ENCODE results near the gene CD74.

CD74 gene

GRCh38 chr5:150401076-150401375 lies 11.7 kb downstream of the CD74 start:
- no peak overlapping the region for H3K4me3 ChIP-seq (ENCODE audit: low read depth, low read length)
- no peaks in the 10 kb centered on the region for H3K4me1 ChIP-seq (ENCODE audit: control insufficient read depth in 1 of 2, insufficient read depth in 2 of 2, low read length in 2 of 2)
- no peak overlapping the region for H4K8ac ChIP-seq (ENCODE audit: low read depth, low read length)
- no peak overlapping the region for H3K23ac ChIP-seq (ENCODE audit: low read length)
- no peak overlapping the region for H3K4me2 ChIP-seq (ENCODE audit: low read length)
- no peak overlapping the region for H2BK5ac ChIP-seq (ENCODE audit: low read depth, low read length, poor library complexity)
- no peak for DNase-seq
- no peaks in the 10 kb centered on the region for H3K27me3 ChIP-seq (ENCODE audit: insufficient read depth, low read length)
- no peak overlapping the region for H3K18ac ChIP-seq (ENCODE audit: low read length)
- H2AK5ac ChIP-seq (ENCODE audit: low read length): no peak overlapping the region
- H3K27ac ChIP-seq (ENCODE audit: low read depth, low read length): no peak overlapping the region
- WGBS (ENCODE audit: extremely low coverage, insufficient coverage, insufficient read length): no CpG with 5 or more reads among the region's 3 CpGs
- no peak overlapping the region for H4K12ac ChIP-seq (ENCODE audit: low read depth, low read length)
- no peak overlapping the region for H2BK120ac ChIP-seq (ENCODE audit: insufficient read depth, low read length, poor library complexity)
- peaks cover 52 to 62% of the 10 kb centered on the region in 2 experiments for H3K36me3 ChIP-seq (ENCODE audit: control insufficient read depth in 1 of 2, insufficient read depth in 2 of 2, low read length in 2 of 2)
- H3K79me2 ChIP-seq (ENCODE audit: control insufficient read depth, insufficient read depth, low read length, poor library complexity): no peaks in the 10 kb centered on the region
- H3K9ac ChIP-seq (ENCODE audit: low read length): no peak overlapping the region
- no peak overlapping the region for H4K91ac ChIP-seq (ENCODE audit: low read depth, low read length)
- no peak overlapping the region for H2AFZ ChIP-seq (ENCODE audit: insufficient read depth, low read length, poor library complexity)
- H3K4ac ChIP-seq (ENCODE audit: low read depth, low read length): no peak overlapping the region
- H2BK12ac ChIP-seq (ENCODE audit: low read length): no peak overlapping the region
- H3K9me3 ChIP-seq (ENCODE audit: insufficient read depth, low read depth, low read length): peaks cover 2% of the 10 kb centered on the region
- no peak overlapping the region for H3K14ac ChIP-seq (ENCODE audit: low read length)
- no peaks in the 10 kb centered on the region for H3K79me1 ChIP-seq (ENCODE audit: low read length)

DNA sequence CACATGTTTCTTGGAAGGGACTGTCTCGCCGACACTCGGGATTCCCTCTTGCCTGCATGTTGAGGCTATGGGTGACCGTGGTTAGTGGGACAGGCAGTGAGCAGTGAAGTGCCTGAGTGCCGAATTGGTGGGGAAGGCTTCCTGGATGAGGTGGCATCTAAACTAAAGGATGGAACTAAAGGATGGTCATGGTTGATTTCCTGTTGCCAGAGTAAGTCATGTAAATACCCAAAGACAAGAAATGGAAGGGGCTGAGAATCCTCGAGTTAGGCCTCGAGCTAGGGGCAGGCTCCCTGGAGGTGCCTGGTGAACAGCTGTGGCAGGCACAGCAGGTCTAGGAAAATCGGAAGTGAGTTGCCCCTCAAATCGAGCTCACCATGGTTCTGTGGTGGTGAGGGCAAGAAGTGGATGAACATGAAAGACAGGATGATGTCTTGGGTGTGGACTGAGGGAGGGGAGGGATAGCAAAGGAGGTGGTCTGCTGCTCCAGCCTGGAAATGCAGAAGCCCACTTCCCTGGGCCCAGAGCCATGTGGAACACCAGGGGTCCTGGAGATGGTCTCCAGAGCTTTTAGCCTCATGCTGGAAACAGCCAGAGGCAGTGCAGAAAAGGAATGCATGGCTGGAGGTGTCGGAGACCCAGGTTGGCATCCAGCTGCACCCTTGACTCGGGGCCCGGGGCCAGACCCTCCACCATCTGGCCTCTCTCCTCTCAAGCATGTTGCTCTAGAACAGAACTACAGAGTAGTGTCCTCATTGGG lies 12.2 kb downstream of the CD74 start:
- Histone ChIP-seq H3K27me3 (ENCODE audit: insufficient read depth, low read length) (no peaks in the 10 kb centered on the region), H3K79me2 (ENCODE audit: control insufficient read depth, insufficient read depth, low read length, poor library complexity) (no peaks in the 10 kb centered on the region), H4K8ac (ENCODE audit: low read depth, low read length) (no peak overlapping the region), H3K4me3 (ENCODE audit: low read depth, low read length) (no peak overlapping the region), H3K18ac (ENCODE audit: low read length) (no peak overlapping the region), H3K14ac (ENCODE audit: low read length) (no peak overlapping the region), H3K23ac (ENCODE audit: low read length) (no peak overlapping the region), H2AK5ac (ENCODE audit: low read length) (no peak overlapping the region), H2BK5ac (ENCODE audit: low read depth, low read length, poor library complexity) (no peak overlapping the region), H3K4ac (ENCODE audit: low read depth, low read length) (no peak overlapping the region), H3K27ac (ENCODE audit: low read depth, low read length) (no peak overlapping the region), H2AFZ (ENCODE audit: insufficient read depth, low read length, poor library complexity) (no peak overlapping the region), H3K9ac (ENCODE audit: low read length) (no peak overlapping the region), H3K9me3 (ENCODE audit: insufficient read depth, low read depth, low read length) (peaks cover 2% of the 10 kb centered on the region), H3K79me1 (ENCODE audit: low read length) (no peaks in the 10 kb centered on the region), H3K4me2 (ENCODE audit: low read length) (no peak overlapping the region), H2BK120ac (ENCODE audit: insufficient read depth, low read length, poor library complexity) (no peak overlapping the region), H2BK12ac (ENCODE audit: low read length) (no peak overlapping the region), H3K4me1 (ENCODE audit: control insufficient read depth in 1 of 2, insufficient read depth in 2 of 2, low read length in 2 of 2) (no peaks in the 10 kb centered on the region), H3K36me3 (ENCODE audit: control insufficient read depth in 1 of 2, insufficient read depth in 2 of 2, low read length in 2 of 2) (peaks cover 56 to 68% of the 10 kb centered on the region in 2 experiments), H4K12ac (ENCODE audit: low read depth, low read length) (no peak overlapping the region), H4K91ac (ENCODE audit: low read depth, low read length) (no peak overlapping the region)
- WGBS (ENCODE audit: extremely low coverage, insufficient coverage, insufficient read length): no CpG with 5 or more reads among the region's 12 CpGs
- DNase-seq: no peak

DNA sequence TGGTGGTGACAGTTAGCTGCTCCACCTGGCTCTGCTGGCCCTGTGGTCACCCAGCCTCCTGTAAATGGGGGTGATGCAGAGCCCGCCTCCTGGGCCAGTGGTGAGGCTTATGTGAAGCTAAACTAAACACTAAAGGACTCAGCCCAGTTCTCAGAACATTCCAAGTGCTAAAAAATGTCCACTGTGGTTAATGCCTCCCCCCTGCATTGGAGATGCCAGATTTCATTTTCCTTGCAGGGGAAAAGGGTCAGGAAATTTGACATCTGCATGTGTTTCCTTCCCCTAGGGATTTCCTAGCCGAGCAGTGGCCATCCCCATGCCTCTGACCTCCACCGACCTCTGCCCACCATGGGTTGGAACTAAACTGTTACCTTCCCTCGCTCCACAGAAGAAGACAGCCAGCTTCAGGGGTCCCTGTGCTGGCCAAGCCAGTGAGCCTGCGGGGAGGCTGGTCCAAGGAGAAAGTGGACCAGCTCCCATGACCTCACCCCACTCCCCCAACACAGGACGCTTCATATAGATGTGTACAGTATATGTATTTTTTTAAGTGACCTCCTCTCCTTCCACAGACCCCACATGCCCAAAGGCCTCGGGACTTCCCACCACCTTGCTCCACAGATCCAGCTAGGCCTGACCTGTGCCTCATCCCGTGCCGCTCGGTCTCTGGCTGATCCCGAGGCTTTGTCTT lies 13.0 kb downstream of the CD74 start:
- H2BK12ac ChIP-seq (ENCODE audit: low read length): no peak overlapping the region
- H2AFZ ChIP-seq (ENCODE audit: insufficient read depth, low read length, poor library complexity): no peak overlapping the region
- no peak overlapping the region for H2BK120ac ChIP-seq (ENCODE audit: insufficient read depth, low read length, poor library complexity)
- no peaks in the 10 kb centered on the region for H3K27me3 ChIP-seq (ENCODE audit: insufficient read depth, low read length)
- H3K23ac ChIP-seq (ENCODE audit: low read length): no peak overlapping the region
- no CpG with 5 or more reads among the region's 11 CpGs for WGBS (ENCODE audit: extremely low coverage, insufficient coverage, insufficient read length)
- no peak overlapping the region for H3K27ac ChIP-seq (ENCODE audit: low read depth, low read length)
- H3K18ac ChIP-seq (ENCODE audit: low read length): no peak overlapping the region
- no peak overlapping the region for H3K9ac ChIP-seq (ENCODE audit: low read length)
- H3K36me3 ChIP-seq (ENCODE audit: control insufficient read depth in 1 of 2, insufficient read depth in 2 of 2, low read length in 2 of 2): peaks cover 63 to 75% of the 10 kb centered on the region in 2 experiments
- no peak overlapping the region for H3K4me2 ChIP-seq (ENCODE audit: low read length)
- no peak for DNase-seq
- H2AK5ac ChIP-seq (ENCODE audit: low read length): no peak overlapping the region
- H4K8ac ChIP-seq (ENCODE audit: low read depth, low read length): no peak overlapping the region
- no peak overlapping the region for H2BK5ac ChIP-seq (ENCODE audit: low read depth, low read length, poor library complexity)
- no peaks in the 10 kb centered on the region for H3K79me2 ChIP-seq (ENCODE audit: control insufficient read depth, insufficient read depth, low read length, poor library complexity)
- no peak overlapping the region for H4K12ac ChIP-seq (ENCODE audit: low read depth, low read length)
- H3K4me1 ChIP-seq (ENCODE audit: control insufficient read depth in 1 of 2, insufficient read depth in 2 of 2, low read length in 2 of 2): no peaks in the 10 kb centered on the region
- no peak overlapping the region for H3K4ac ChIP-seq (ENCODE audit: low read depth, low read length)
- no peak overlapping the region for H3K14ac ChIP-seq (ENCODE audit: low read length)
- H3K9me3 ChIP-seq (ENCODE audit: insufficient read depth, low read depth, low read length): peaks cover 2% of the 10 kb centered on the region
- no peaks in the 10 kb centered on the region for H3K79me1 ChIP-seq (ENCODE audit: low read length)
- H4K91ac ChIP-seq (ENCODE audit: low read depth, low read length): no peak overlapping the region
- no peak overlapping the region for H3K4me3 ChIP-seq (ENCODE audit: low read depth, low read length)

DNA sequence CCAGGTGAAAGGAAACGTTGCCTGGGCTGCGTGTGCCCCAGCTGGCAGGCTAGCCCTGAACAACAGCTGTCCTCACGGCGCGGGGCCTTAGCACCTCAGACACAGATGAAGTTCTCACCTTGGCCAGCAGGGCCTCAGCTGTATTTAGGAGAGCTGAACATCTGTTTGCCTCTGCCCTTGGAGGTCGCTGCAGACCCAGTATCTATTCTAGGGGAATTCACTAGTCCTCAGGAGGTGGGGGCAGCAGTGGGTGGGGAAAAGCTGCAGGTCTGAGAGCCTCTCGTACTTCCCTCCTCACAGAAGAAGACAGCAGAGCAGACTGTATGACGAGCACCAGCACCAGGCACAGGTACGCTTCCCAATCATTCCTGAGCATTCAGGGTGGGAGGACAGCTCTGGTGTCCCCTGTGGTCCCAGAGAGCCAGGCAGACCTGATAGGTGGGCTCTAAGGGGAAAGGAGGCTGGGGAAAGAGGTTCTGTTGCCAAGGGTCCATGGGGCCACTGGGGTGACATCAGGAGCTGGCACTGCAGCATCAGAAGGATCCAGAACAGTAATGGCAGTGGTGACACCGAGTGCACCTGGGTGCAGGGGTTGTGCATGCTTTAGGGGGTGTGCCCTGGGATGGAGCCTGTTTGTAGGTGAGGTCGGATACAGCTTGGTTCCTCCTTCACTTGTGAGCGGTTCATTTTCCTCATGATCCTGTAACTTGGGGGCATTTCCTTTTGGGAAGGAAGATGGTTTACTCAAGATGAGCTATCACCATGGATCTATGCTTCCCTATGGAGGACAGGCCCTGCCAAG lies 13.8 kb downstream of the CD74 start:
- Histone ChIP-seq H2BK12ac (ENCODE audit: low read length) (no peak overlapping the region), H3K36me3 (ENCODE audit: control insufficient read depth in 1 of 2, insufficient read depth in 2 of 2, low read length in 2 of 2) (peaks cover 68 to 79% of the 10 kb centered on the region in 2 experiments), H2BK5ac (ENCODE audit: low read depth, low read length, poor library complexity) (no peak overlapping the region), H2AFZ (ENCODE audit: insufficient read depth, low read length, poor library complexity) (no peak overlapping the region), H3K4me3 (ENCODE audit: low read depth, low read length) (no peak overlapping the region), H4K12ac (ENCODE audit: low read depth, low read length) (no peak overlapping the region), H3K4me2 (ENCODE audit: low read length) (no peak overlapping the region), H3K9ac (ENCODE audit: low read length) (no peak overlapping the region), H3K14ac (ENCODE audit: low read length) (no peak overlapping the region), H3K79me1 (ENCODE audit: low read length) (no peaks in the 10 kb centered on the region), H3K79me2 (ENCODE audit: control insufficient read depth, insufficient read depth, low read length, poor library complexity) (no peaks in the 10 kb centered on the region), H3K27me3 (ENCODE audit: insufficient read depth, low read length) (no peaks in the 10 kb centered on the region), H3K18ac (ENCODE audit: low read length) (no peak overlapping the region), H4K8ac (ENCODE audit: low read depth, low read length) (no peak overlapping the region), H3K4me1 (ENCODE audit: control insufficient read depth in 1 of 2, insufficient read depth in 2 of 2, low read length in 2 of 2) (peaks cover 2% of the 10 kb centered on the region in 2 experiments), H4K91ac (ENCODE audit: low read depth, low read length) (no peak overlapping the region), H2BK120ac (ENCODE audit: insufficient read depth, low read length, poor library complexity) (no peak overlapping the region), H2AK5ac (ENCODE audit: low read length) (no peak overlapping the region), H3K27ac (ENCODE audit: low read depth, low read length) (no peak overlapping the region), H3K9me3 (ENCODE audit: insufficient read depth, low read depth, low read length) (peaks cover 2% of the 10 kb centered on the region), H3K4ac (ENCODE audit: low read depth, low read length) (no peak overlapping the region), H3K23ac (ENCODE audit: low read length) (no peak overlapping the region)
- WGBS (ENCODE audit: extremely low coverage, insufficient coverage, insufficient read length): no CpG with 5 or more reads among the region's 12 CpGs
- DNase-seq: peak in 1 of 2 donors; percentile 37
